GM12874 (cell line): ENCODE data around the gene RBMS1.

Source experiments
- CTCF ChIP-seq: IDR thresholded peaks from 2 replicates; pipeline ENCODE4 v1.5.1; 2011; ENCODE audit warnings: low read depth, mild to moderate bottlenecking, control low read depth, low read length, moderate library complexity; ENCODE audit not compliant: insufficient read depth

RBMS1 gene

GRCh38 chr2:160390544-160391455 lies 102.8 kb downstream of the RBMS1 start:
- no peak for TF ChIP-seq CTCF

- no peak for TF ChIP-seq CTCF
These were observed 103.7 kb downstream of the RBMS1 start for GRCh38 chr2:160389875-160390274.

GRCh38 chr2:160388464-160389263 lies 104.9 kb downstream of the RBMS1 start:
- no peak for TF ChIP-seq CTCF

GRCh38 chr2:160387558-160388262 lies 105.9 kb downstream of the RBMS1 start:
- TF ChIP-seq CTCF = no peak

- no peak for TF ChIP-seq CTCF
These were observed 108.8 kb downstream of the RBMS1 start for GRCh38 chr2:160384791-160385190.

GRCh38 chr2:160381425-160381951 lies 112.1 kb downstream of the RBMS1 start:
- TF ChIP-seq CTCF = no peak
